GM18870 (cell line): ENCODE measurements around the gene ISOC1.

ENCODE experiments used
- ATAC-seq: cut with Tn5 transposase; IDR thresholded peaks from one replicate; pipeline ENCODE4 v1.9.1; 2021; ENCODE audit warnings: moderate library complexity; ENCODE audit not compliant: unreplicated experiment

Gene ISOC1

DNA sequence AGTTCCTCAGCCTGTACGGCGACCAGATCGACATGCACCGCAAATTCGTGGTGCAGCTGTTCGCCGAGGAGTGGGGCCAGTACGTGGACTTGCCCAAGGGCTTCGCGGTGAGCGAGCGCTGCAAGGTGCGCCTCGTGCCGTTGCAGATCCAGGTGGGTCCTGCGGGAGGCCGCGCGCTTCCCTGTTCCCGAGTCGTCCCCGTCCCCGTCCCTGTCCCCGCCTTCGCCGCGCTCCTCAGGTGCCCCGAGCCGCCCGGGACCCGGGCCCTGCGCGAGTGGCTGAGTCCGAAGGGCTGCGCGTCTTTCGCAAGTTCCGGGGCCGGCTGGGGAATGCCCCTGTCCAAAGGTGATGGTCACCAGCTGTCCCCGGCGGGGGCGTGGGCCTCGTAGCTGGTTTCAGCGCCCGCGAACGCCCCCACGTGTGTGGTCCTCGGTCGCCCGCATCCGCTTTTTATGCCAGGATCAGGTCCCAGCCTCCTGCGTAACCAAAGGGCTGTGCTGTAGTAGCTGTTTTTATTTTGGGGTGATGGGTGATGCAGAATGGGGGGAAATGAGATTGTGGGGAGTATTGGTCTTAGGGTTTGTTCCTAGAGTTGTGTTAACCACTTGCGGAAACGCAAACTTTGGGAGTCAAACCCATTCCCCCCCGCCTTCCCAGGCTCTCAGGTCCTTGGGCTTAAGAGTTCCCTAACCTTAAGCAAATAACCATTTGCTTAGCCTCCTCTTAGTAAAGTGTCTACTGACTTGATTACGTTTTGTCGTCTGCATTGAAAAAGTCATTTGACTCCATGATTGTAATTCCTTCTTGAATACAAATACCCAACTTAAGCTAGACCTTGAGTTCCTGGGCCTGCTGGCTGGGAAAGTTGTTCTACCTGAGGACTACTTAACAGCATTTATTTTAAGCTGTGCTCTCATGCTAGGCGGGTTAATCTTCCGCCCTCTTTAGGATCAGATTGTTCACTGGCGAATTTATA lies 663 bp downstream of the ISOC1 start:
- peak; percentile 39 for ATAC-seq

DNA sequence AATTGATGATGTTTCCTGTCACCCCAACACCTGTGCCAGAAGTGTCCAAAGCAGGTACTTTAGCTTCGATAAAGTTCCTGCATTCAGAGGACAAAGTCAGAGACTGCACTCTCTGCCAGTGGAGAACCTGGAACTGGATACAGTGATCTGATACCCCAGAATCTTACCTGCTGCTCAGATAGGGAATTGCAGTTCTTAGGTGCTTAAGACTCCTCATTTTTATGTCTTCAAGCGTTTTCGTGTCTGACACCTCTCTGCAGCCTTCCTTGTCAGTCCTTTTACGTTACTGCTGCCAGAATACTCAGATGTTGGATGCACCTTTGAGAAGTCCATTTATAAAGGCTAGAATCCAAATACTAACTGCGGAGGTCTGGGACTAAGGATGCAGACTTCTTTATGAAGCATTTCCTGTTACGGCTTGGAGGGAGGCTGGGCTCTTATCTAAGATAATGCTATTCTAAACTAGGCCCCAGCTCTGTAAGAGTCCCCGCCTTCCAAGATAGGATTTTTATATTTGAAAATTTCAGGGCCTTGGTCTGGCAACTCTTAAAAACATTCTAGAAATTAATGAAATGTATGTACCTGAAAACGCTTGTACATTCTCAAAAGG lies 1.9 kb downstream of the ISOC1 start:
- ATAC-seq: no peak

DNA sequence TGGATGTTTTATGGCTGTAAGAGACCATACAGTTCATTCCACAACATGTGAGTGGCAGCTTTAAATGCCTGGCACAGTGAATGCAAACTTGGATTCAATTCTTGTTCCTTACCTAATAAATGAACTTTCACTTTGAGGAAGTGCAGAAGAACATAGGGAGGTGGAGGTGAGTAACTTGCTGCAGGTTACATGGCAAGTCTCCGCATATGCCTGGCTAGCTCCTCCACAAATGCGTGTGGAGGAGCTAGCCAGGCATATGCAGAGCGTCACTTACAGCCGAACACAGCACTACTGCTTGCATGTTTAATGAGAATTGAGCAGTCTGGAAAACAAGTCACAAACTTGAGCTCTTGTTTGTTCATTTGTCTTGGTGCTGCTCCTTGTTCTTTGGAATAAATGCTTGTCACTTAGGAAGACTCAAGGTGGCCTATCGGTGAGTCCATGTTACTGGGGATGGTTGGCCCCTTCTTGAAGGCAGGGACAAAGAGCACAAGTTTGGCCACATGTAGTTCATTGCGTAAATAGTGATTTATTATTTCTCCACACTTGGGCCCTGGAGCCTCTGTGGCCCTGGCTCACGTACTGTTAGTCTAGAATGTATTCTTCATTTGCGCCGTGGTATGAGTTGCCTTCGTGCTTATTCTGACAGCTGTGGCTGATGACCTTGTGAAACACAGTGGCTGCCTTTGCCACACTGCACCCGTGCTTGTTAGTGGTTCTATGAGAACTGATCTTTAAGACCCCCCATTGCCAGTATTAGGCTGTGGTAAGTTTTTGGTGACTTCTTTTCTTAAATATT lies 3.1 kb downstream of the ISOC1 start:
- ATAC-seq: no peak

DNA sequence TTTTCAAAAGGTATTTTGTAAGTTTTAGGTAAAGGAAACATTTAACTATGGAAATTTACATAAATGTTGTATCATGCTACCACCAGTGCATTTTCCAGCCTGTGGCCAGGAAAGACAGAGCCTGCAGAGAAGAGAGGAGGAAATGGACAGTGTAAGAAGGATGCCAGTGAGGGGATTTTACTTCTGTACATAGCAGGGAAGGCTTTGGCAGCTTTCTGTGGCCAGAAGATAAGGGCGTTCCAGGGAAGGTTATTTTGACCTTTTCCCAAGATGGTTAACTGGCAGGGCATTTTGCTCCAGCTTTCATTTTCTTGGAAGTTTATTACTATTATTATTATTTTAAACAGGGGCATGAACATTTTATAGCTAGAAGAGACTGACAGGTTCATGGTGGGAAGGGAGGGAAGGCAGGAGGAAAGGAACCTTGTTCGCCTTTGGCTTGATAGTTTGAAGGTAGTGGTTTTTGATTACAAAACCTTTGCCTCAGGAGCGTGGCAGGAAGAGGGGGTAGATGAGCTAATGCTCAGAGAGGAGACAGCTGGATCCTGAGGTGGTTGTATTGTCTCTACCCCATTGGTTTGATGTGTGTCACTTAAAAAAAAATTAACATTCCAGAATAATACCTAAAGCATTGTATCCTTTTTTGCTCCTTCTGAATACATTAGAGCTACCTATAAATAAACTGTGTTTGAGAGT lies 4.1 kb downstream of the ISOC1 start:
- no peak for ATAC-seq

DNA sequence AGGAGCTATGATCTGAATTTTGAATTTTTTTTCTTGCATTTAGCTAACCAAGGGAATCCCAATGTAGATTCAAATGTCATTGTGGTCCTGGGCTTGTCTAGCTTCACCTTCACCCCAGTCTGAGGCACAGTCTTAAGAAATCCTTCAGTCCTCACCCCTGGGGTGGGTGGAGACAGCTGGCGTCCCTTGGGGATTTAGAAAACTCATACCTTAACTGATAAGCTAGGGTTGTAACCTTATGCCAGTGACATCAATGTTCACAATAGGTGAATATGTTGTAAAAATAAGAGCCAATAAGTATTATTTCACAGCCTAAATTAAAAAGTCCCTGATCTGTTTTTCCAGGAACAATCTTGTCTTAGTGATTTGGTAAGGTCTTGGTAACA lies 4.6 kb downstream of the ISOC1 start:
- ATAC-seq: peak; percentile 18

DNA sequence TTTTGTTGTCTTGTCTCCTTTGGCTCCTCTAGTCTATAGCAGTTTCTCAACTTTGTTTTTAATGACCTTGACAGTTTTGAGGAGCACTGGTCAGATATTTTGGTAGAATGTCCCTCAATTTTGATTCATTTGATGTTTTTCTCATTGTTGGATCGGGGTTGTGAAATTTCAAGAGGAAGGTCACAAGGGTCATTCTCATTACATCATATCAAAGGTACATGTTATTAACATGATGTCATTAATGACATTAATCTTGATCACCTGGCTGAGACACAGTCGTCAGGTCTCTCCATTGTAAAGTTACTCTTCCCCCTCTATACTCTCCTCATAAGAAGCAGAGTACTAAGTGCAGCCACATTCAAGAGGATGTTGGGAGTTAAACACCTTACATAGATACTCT lies 7.2 kb downstream of the ISOC1 start:
- ATAC-seq: no peak

DNA sequence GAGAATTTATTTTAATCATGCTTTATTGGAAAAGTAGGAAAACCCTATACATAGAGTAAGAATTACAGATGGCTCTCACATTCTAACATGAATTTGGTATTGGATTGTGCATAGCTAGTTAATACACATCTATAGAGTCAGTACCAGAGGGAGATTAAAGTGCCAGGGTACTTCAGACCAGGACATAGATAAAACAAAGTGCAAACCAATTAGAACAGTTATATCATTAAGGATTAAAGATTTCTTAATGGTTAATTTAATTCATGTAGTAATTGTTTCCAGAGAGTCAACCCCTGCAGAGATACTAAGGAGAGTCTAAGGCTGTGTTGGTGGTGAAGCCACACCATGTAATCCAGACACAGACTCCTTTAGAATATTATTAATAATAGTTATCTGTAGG lies 8.8 kb downstream of the ISOC1 start:
- no peak for ATAC-seq

DNA sequence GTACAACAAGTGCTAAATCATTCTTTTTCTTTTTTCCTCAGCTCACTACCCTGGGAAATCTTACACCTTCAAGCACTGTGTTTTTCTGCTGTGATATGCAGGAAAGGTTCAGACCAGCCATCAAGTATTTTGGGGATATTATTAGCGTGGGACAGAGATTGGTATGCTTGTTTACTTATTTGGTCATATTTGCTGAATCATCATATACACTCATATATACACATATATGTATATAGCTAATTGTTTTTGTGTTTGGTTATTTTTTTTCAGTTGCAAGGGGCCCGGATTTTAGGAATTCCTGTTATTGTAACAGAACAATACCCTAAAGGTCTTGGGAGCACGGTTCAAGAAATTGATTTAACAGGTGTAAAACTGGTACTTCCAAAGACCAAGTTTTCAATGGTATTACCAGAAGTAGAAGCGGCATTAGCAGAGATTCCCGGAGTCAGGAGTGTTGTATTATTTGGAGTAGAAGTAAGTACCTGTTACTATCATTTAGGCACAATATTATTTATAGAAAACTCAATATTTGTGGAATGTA lies 10.4 kb downstream of the ISOC1 start:
- ATAC-seq: no peak

DNA sequence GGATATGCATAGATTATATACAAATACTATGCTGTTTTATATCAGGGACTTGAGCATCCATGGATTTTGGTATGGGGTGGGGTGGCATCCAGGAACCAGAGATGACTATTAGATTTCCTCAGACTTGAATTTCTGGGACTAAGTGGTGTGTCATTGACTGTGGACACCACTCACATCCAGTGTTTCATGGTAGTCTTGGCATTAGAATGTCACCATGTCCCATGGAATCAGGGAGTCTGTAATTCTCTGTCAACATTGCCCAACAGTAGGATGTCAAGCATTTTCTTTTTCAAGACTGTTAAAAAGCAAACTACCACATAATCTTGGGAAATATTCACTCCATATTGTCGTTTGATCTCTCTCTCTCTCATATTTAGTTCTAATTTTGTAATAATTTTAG lies 13.1 kb downstream of the ISOC1 start:
- ATAC-seq: no peak

DNA sequence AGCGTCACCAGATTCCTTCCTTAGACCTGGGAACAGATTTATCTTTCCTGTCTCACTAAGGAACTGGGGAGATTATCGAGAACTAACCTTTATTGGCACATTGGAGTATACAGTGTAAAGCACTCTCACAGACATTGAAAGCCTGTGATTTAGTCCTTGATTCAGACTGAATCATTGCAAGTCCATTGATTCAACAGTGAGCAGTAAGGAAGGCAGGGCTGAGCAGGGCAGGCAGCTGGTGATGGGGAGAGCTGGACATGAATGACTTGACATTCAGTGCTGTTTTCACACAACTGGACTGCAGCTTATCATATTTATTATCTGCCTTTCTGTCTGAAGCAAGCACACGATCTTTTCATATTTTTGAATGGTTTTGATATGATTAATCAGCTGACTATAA lies 16.2 kb downstream of the ISOC1 start:
- no peak for ATAC-seq

DNA sequence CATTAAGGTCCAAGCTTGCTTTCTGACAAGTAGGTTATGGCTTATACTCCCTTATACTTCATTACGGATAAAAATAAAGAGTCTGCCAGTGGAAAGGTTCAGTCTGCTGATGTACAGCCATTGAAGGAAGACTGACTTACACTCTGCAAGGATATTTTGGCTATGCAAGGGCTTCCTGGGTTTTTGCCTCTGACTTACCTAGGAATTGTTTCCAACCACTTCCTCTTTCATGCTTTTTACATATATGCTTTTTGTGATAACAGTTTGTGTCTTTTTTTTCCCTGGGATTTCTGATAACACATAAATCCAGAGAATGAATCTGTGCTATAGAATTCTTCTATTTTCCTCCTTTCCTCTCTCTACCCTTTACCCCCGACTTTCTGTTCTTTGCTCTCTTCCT lies 16.8 kb downstream of the ISOC1 start:
- no peak for ATAC-seq

DNA sequence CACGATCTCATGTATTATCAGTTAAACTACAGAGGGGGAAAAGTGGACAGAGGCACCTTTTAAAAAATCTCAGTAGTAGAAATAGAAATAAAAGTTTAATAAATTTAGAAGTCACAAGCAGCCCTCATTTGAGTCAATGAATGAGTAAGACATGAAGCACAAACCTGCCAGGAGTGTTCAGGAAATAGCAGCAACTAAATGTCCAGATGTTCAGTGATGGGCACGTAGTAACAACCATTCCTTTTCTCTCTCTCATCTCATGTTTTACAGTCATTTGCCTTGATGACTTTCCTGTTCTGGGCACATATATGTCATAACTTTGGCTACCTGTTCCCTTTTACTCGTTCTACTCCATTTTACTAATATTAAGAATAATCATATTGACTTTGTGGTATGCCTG lies 17.7 kb downstream of the ISOC1 start:
- ATAC-seq: no peak

DNA sequence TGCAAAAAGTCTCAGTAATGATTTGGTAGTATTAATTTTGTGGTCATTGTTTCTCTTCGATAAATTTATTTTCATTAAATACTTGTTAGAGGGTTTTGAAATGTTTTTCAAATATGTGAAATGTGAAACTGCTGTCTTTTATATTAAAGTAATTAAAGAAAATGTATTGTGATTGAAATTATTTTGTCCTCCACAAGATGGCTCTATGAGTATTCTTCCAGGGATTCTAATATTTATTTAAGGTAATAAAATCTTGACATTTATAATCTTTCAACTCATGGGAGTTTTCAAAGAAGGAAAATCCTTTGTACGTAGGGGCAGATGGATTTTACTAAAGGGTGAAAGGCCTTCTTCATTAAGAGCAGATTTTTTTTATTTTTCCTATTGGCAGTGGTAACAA lies 19.3 kb downstream of the ISOC1 start:
- no peak for ATAC-seq

DNA sequence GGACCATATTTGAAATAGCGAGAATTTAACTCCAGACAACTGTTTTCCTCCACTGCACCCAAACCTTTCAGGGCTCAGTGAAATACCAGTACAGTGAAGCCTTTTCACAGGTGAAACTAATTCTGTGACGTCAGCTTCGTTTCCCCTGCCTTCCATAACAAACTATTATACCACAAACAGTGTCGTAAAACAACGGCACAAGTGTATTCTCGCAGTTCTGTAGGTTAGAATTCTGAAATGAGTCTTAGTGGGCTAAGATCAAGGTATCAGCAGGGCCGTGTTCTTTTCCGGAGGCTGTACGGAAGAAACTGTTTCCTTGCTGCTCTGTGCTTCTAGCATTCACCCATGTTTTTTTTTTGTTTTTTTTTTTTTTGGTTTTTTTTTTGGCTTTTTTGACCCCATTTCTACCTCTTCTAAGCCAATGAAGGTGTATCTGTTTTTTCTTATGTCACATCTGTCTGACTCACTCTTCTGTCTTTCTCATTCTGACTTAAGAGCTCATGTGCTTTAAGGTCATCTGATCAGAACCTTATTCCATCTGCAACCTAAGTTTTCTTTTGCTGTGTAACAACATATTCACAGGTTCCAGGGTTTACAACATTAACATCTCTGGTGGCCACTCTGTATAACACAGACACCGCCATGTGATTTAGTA lies 20.1 kb downstream of the ISOC1 start:
- ATAC-seq: no peak

DNA sequence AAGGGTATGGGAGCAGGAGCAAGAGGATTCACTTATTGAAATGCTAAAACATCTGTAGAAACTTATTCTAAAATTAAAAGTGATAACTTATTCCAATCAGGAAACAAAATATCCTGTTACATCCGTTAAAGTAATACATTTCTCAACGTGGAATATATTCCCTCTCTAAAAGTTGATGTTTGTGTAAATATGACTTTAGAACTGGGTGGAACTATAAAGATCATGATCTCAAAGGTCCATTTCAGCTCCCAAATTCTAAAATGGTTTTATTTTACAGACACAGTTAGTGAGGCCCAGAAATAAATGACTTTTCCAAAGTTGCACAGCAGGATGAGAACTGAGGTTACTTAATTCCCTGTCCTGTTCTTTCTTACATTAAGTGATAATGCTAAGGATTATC lies 21.1 kb downstream of the ISOC1 start:
- no peak for ATAC-seq

DNA sequence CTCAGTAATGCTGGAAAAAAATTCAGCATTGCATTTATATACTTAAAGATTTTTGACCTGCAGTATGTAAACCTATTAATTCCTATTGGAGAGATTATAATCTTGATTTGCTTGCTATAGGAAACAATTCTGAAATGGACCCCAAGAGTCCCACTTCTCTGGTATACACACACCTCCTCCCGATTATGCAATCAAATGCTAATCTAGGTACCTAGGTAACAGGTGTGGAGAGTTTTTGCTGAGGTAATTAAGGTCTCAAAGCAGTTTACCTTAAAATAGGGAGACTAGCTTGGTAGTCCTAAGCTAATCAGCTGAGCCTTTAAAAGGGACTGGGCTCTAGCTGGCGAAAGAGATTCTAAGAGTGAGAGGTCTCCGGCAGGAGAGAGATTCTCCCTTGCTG lies 22.2 kb downstream of the ISOC1 start:
- ATAC-seq: no peak

DNA sequence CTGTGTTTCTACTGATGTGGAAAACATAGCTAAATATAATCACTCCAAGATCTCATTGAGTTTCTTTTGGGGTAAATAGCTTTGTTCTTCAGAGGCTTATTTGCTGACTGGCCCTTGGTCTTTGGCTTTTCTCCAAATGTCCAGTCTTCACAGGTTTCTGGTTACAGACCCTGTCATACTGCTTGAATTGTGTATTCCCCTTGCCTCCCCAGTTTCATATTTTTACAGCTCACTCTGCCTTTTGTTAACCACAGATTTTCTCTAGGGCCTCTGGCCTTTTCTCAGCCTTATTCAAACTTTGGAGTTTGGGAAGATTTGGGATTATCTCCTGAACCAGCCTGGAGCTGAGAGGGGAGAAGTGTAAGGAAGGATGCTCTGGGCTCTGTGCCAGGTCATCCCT lies 23.9 kb downstream of the ISOC1 start:
- ATAC-seq: no peak

DNA sequence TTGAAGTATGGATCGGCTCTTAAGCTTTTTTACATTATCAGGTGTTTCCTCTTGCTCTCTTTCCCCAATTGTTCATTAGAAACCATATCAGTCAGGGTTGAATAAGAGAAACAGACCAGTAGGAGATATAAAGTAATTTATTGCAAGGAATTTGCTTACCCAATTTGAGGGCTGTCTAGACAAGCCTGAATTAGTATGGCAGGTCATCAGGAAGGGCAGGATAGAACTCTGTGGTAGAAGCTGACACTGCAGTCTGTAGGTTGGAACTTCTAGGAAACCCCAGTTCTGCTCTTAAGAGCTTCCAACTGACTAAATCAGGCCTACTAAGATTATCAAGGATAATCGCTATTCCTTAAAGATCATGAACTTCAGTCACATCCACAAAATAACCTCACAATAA lies 24.3 kb downstream of the ISOC1 start:
- no peak for ATAC-seq

DNA sequence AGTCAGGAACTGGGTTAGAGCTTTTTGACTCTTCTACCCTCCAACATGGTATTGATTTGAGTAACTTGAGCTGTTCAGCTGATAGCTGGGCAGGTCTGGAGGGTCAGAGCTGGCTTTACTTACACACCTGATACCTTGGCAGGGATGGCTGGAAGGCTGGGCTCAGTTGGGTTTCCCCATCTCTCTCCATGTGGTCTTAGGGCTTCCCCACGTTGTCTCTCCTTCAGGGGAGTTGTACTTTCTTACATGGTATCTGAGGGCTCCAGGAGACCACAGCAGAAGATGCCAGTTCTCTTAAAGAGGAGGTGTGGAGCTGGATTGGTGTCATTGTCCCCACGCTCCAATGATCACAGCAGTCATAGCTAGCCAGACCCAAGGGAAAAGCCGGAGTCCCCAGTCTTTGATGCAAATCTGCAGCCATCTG lies 25.6 kb downstream of the ISOC1 start:
- peak; percentile 76 for ATAC-seq

DNA sequence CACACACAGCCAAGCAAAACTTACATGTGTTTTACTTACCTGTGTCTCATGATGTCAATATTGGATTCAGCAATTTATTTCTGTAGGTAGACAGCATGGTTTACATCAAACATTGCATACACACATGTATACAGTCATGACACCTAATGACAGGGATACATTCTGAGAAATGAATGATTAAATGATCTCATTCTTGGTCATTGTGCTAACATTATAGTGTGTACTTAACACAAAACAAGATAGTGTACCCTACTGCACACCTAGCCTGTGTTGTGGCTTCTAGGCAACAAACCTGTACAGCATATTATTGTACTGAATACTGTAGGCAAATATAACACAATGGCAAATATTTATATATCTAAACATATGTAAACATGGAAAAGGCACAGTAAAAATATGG lies 28.0 kb downstream of the ISOC1 start:
- ATAC-seq: no peak
